MM.1S (cell line): Measurements from ENCODE around the gene OLIG3.

ENCODE experiments used
- DNase-seq: peaks from one replicate; pipeline ENCODE4 v3.0.0-alpha.2; 2015
- H2AFZ ChIP-seq: fragments of 300-600 bp; sonication (generic); 2 replicates; pipeline ENCODE4 v1.6.0; 2016; ENCODE audit warnings: antibody characterized with exemption, low read length
- H3F3A ChIP-seq: fragments of 300-600 bp; sonication (generic); 2 replicates; pipeline ENCODE4 v1.6.1; 2016; ENCODE audit warnings: mild to moderate bottlenecking, antibody characterized with exemption, low read length, moderate library complexity, mixed read lengths; ENCODE audit not compliant: insufficient read depth
- H3K27ac ChIP-seq: fragments of 300-600 bp; sonication (generic); 2 replicates; pipeline ENCODE4 v1.5.1; 2016; ENCODE audit warnings: mild to moderate bottlenecking, low read length
- H3K27me3 ChIP-seq: fragments of 300-600 bp; sonication (generic); replicated peaks from 2 replicates; pipeline ENCODE4 v1.6.0; 2016; ENCODE audit warnings: low read length; ENCODE audit not compliant: insufficient read depth
- H3K36me3 ChIP-seq: fragments of 300-600 bp; sonication (generic); replicated peaks from 2 replicates; pipeline ENCODE4 v1.6.1; 2016; ENCODE audit warnings: mild to moderate bottlenecking, low read length, mixed read lengths; ENCODE audit not compliant: insufficient read depth
- H3K4me1 ChIP-seq: fragments of 300-600 bp; sonication (generic); 2 replicates; pipeline ENCODE4 v1.6.1; 2016; ENCODE audit warnings: low read length, mixed read lengths
- H3K4me2 ChIP-seq: fragments of 300-600 bp; sonication (generic); 2 replicates; pipeline ENCODE4 v1.6.0; 2016; ENCODE audit warnings: low read depth, low read length
- H3K4me3 ChIP-seq: fragments of 300-600 bp; sonication (generic); 2 replicates; pipeline ENCODE4 v1.5.1; 2016; ENCODE audit warnings: low read length, mixed read lengths
- H3K79me2 ChIP-seq: fragments of 300-600 bp; sonication (generic); 2 replicates; pipeline ENCODE4 v1.6.1; 2016; ENCODE audit warnings: mixed run types, low read length, mixed read lengths
- H3K9ac ChIP-seq: fragments of 300-600 bp; sonication (generic); 2 replicates; pipeline ENCODE4 v1.6.1; 2016; ENCODE audit warnings: low read length, mixed read lengths
- H3K9me2 ChIP-seq: fragments of 300-600 bp; sonication (generic); replicated peaks from 2 replicates; pipeline ENCODE4 v1.6.1; 2016; ENCODE audit warnings: mild to moderate bottlenecking, low read length, mixed read lengths; ENCODE audit not compliant: insufficient read depth
- H3K9me3 ChIP-seq: fragments of 300-600 bp; sonication (generic); replicated peaks from 2 replicates; pipeline ENCODE4 v1.6.1; 2016; ENCODE audit warnings: mild to moderate bottlenecking, low read length, mixed read lengths; ENCODE audit not compliant: insufficient read depth
- H4K20me1 ChIP-seq: fragments of 300-600 bp; sonication (generic); 2 replicates; pipeline ENCODE4 v1.6.1; 2016; ENCODE audit warnings: mild to moderate bottlenecking, low read length, moderate library complexity, mixed read lengths; ENCODE audit not compliant: insufficient read depth
- EZH2 ChIP-seq: fragments of 300-600 bp; sonication (generic); optimal IDR thresholded peaks from 2 replicates; pipeline ENCODE3; 2017; ENCODE audit warnings: low read depth, mild to moderate bottlenecking, antibody characterized with exemption, low read length, mixed read lengths
- EZH2phosphoT487 ChIP-seq: fragments of 300-600 bp; sonication (generic); IDR thresholded peaks from 2 replicates; pipeline ENCODE4 v1.6.1; 2018; ENCODE audit warnings: antibody characterized with exemption, low read length
- TF ChIP-seq, protein P1 (sequence below): fragments of 300-600 bp; sonication (generic); IDR thresholded peaks from 2 replicates; pipeline ENCODE4 v1.5.1; 2016; ENCODE audit warnings: antibody characterized with exemption, low read length, mixed read lengths

The OLIG3 gene

DNA sequence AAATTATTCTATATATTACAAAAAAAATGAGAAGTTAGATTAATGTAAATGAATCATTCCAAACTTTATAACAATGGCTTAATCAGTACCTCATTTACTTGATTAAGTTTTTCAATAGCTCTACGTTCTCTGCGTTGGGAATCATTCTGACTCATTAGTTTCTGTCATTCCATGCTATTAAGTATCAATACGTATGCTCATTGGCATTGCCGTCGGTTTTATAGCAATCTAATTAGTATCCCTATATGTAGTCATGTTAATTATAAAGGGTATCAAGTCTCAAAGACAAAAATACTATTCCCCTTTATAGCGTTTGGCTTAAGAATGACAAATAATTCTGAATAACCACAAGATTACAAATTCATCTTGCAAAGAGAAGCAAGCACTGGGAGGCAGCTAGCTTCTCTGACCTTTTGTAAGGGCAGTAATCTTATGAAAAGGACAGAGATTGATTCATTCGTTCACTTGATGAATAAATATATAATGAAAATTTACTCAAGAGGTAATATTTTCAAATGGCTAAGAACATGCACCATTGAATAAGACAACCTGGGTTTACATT lies 41.8 kb downstream of the OLIG3 start:
- H4K20me1 ChIP-seq: no peaks in the 10 kb centered on the region
- H3K4me1 ChIP-seq: no peaks in the 10 kb centered on the region
- H3K79me2 ChIP-seq: no peaks in the 10 kb centered on the region
- no peaks in the 10 kb centered on the region for H3K27me3 ChIP-seq
- TF ChIP-seq EZH2phosphoT487 (no peak), EZH2 (no peak)
- TF ChIP-seq, protein P1, sequence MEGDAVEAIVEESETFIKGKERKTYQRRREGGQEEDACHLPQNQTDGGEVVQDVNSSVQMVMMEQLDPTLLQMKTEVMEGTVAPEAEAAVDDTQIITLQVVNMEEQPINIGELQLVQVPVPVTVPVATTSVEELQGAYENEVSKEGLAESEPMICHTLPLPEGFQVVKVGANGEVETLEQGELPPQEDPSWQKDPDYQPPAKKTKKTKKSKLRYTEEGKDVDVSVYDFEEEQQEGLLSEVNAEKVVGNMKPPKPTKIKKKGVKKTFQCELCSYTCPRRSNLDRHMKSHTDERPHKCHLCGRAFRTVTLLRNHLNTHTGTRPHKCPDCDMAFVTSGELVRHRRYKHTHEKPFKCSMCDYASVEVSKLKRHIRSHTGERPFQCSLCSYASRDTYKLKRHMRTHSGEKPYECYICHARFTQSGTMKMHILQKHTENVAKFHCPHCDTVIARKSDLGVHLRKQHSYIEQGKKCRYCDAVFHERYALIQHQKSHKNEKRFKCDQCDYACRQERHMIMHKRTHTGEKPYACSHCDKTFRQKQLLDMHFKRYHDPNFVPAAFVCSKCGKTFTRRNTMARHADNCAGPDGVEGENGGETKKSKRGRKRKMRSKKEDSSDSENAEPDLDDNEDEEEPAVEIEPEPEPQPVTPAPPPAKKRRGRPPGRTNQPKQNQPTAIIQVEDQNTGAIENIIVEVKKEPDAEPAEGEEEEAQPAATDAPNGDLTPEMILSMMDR: no peak
- no peaks in the 10 kb centered on the region for H3K9me2 ChIP-seq
- no peaks in the 10 kb centered on the region for H3K36me3 ChIP-seq
- H3K9ac ChIP-seq: no peak overlapping the region
- H3K27ac ChIP-seq: no peak overlapping the region
- DNase-seq: no peak
- no peak overlapping the region for H3K4me3 ChIP-seq
- no peak overlapping the region for H2AFZ ChIP-seq
- no peak overlapping the region for H3K4me2 ChIP-seq
- no peaks in the 10 kb centered on the region for H3F3A ChIP-seq
- H3K9me3 ChIP-seq: no peaks in the 10 kb centered on the region

- H3K27me3 ChIP-seq: no peaks in the 10 kb centered on the region
- H3K9ac ChIP-seq: no peak overlapping the region
- H3K36me3 ChIP-seq: no peaks in the 10 kb centered on the region
- no peak for TF ChIP-seq EZH2phosphoT487
- no peak overlapping the region for H3K4me3 ChIP-seq
- DNase-seq: no peak
- H4K20me1 ChIP-seq: no peaks in the 10 kb centered on the region
- H3F3A ChIP-seq: no peaks in the 10 kb centered on the region
- peaks cover 4% of the 10 kb centered on the region; the same call in 1 of the 2 replicates for H3K4me1 ChIP-seq
- no peaks in the 10 kb centered on the region for H3K79me2 ChIP-seq
- no peak overlapping the region for H2AFZ ChIP-seq
- H3K9me2 ChIP-seq: no peaks in the 10 kb centered on the region
- no peak overlapping the region for H3K4me2 ChIP-seq
- no peak overlapping the region for H3K27ac ChIP-seq
- no peaks in the 10 kb centered on the region for H3K9me3 ChIP-seq
Measured at GRCh38 chr6:137443901-137444300, 50.3 kb downstream of the OLIG3 start.
